GM18505 (cell line): ENCODE results near the gene KLHL5.
"Not testable (repeated sequence)": the region's sequence is repeated elsewhere in the genome, so short reads cannot be mapped to it uniquely, and the experiment has no call there.

ENCODE experiments used
- ATAC-seq: cut with Tn5 transposase; IDR thresholded peaks from one replicate; pipeline ENCODE4 v1.9.1; 2021; ENCODE audit not compliant: unreplicated experiment
- POLR2A ChIP-seq: IDR thresholded peaks from 4 replicates; pipeline ENCODE4 v1.6.1; 2011; ENCODE audit warnings: borderline replicate concordance; ENCODE audit not compliant: insufficient read depth, insufficient read length; ENCODE audit errors: extremely low read depth

The KLHL5 gene, protein sequence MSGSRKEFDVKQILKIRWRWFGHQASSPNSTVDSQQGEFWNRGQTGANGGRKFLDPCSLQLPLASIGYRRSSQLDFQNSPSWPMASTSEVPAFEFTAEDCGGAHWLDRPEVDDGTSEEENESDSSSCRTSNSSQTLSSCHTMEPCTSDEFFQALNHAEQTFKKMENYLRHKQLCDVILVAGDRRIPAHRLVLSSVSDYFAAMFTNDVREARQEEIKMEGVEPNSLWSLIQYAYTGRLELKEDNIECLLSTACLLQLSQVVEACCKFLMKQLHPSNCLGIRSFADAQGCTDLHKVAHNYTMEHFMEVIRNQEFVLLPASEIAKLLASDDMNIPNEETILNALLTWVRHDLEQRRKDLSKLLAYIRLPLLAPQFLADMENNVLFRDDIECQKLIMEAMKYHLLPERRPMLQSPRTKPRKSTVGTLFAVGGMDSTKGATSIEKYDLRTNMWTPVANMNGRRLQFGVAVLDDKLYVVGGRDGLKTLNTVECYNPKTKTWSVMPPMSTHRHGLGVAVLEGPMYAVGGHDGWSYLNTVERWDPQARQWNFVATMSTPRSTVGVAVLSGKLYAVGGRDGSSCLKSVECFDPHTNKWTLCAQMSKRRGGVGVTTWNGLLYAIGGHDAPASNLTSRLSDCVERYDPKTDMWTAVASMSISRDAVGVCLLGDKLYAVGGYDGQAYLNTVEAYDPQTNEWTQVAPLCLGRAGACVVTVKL

DNA sequence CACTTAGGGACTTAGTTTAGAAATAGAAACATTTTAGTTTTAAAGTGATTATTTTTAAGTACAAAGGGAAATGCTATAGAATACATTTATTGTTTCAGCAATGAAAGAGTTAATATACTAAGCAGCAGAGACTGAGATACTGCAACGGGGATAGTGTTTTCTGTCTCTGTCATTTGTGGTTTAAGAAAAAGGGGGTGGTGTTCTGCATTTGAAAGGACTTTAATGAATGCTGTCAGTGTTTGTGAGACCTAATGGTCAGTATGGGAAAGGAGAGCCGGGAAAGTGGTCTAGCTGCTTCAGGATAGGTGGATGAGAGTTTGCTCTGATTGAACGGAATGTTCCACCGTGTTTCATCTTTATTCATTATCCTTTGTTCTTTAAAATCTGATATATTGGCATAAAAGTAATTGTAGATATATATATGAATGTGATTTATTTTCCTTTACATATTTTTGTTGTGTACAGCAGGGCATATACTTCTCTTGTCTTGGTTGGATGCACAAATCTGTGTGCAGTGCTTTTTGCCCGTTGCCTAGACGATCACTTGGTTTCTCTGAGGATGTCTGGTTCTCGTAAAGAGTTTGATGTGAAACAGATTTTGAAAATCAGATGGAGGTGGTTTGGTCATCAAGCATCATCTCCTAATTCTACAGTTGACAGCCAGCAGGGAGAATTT is at the start of gene KLHL5:
Gene KLHL5, plus strand, starts transcription at position 139 of the 676 bp plus-strand sequence. Its CDS starts 421 bp downstream, at position 560.
- ATAC-seq, result no peak
- TF ChIP-seq POLR2A, result no peak

DNA sequence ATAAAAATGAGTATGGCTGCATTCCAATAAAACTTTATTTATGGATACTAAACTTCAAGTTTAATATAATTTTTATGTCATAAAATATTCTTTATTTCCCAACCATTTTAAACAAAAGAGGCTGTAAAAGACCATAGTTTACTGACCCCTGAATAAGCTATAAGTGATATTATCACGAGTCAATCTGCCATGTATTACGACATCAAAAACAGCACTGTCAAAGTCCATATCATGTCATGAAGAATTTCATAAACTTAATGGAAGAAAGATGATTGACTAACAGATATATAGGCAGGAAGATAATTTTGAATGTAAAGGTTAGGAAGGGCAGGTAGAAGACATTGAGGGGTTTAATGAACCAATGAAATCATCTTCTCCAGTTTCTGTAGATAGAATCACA is 48.0 kb upstream of the KLHL5 start:
- no peak for ATAC-seq
- TF ChIP-seq POLR2A, result no peak

DNA sequence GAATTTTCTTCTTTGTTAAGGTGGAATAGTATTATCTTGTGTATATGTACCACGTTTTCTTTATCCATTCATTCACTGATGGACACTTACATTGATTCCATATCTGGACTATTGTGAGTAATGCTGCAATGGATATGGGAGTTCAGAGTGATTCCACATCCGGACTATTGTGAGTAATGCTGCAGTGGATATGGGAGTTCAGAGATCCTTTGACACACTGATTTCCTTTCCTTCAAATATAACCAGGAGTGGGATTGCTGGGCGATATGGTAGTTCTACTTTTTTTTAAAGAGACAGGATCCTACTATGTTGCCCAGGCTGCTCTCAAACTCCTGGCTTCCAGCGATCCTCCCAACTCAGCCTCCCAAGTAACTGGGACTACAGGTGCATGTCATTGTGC is 41.9 kb upstream of the KLHL5 start:
- no peak for TF ChIP-seq POLR2A
- no peak for ATAC-seq

DNA sequence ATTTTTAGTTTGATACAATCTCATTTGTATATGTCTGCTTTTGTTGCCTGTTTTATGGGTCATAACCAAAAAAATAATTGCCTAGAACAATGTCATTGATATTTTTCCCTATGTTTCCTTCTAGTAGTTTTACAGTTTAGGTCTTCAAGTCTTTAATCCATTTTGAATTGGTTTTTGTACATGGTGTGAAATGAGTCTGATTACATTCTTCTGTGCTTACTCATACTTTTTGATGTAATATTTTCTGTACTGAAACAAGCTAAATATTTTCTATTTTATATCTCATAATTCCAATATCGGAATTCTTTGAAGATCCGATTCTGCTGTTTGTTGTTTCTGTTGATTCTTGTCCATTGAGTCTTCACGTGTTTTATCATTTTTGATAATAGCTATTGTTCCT is 40.4 kb upstream of the KLHL5 start:
- no peak for ATAC-seq
- TF ChIP-seq POLR2A, result no peak

DNA sequence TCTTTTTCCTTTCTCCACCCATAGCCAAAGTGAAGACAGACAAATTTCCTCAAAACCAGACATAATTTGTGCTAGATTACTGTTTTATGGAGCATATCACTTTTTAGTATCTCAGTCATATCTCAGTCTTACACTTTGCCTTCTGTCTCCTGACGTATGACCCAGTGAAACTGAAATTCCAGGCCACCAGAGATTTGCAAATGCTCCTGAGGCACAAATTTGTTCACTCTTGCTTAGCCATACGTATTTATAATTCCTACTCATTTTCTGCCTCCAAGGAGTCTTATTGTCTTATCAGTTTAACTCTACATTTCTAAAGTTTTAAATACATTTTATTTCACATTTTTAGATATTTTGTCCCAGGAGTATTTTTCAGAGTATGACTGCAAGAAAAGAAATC is 39.8 kb upstream of the KLHL5 start:
- no peak for TF ChIP-seq POLR2A
- no peak for ATAC-seq

DNA sequence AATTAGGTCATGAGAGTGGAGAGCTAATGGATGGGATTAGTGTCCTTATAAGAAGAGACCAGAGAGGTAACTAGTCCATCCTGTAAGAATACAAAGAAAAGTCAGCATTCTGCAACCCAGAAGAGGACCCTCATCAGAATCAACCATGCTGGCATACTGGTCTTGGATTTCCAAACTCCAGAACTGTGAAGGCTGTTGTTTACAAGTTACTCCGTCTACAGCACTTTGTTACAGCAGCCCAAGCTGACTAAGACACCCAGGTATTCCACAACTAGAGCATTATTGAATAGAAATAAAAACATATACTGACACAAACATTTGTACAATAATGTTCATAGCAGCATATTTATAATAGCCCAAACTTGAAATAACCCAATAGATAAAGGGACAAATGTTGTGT is 39.0 kb upstream of the KLHL5 start:
- no peak for ATAC-seq
- no peak for TF ChIP-seq POLR2A

DNA sequence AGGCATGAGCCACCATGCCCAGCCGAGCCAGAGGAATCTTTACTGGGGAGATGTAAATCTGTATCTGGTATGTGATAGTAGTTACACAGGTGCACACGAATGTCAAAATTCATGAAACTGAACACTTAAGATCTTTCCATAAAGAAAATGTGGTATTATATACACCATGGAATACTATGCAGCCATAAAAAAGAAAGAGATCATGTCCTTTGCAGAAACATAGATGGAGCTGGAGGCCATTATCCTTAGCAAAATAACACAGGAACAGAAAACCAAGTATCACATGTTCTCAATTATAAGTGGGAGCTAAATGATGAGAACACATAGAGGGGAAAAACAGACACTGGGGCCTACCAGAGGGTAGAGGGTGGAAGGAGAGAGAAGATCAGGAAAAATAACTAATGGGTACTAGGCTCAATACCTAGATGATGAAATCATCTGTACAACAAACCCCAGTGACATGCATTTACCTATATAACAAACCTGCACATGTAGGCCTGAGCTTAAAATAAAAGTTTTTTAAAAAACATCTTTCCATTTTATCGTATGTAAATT is 37.6 kb upstream of the KLHL5 start:
- no peak for ATAC-seq
- no peak for TF ChIP-seq POLR2A

DNA sequence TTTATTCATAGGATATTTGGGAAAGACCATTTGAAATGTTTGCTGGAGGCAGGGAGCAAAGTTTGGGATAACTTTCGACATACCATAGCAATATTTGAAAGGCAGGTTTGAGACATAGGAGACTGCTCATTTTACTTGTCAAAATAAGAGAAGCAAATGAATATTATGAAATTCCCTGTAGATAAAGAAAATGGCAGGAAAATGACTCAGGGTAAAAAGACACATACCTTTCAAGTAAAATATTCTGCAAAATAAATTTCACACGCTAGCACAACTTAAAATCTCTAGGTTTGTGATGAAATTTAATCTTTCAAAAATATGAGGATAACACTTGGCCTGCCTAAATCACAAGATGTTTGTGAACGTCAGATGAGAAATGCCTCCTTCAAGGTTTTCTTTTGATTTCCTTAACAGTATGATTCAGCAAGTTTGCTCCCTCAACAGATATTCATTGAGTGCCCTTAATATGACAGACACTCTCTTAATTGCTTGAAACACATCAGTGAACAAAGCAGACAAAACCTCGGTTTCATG is 36.4 kb upstream of the KLHL5 start:
- ATAC-seq, result no peak
- no peak for TF ChIP-seq POLR2A

DNA sequence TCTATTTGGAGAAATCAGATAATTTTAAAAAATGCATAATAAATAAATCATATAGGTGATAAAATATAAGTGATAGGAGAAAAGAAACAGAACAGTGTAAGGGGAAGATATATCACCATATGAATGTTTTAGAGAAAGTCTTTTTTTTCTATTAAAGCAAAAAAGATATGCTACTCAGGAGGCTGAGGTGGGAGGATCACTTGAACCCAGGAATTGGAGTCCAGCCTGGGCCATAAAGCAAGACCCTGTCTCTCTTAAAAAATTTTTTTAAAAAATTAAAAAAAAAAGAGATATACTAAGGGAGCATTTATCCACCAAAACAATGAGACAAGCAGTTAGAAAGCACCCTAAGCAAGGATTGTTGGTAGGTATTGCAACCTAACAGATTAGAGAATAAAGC is 35.9 kb upstream of the KLHL5 start:
- ATAC-seq, result no peak
- no peak for TF ChIP-seq POLR2A

DNA sequence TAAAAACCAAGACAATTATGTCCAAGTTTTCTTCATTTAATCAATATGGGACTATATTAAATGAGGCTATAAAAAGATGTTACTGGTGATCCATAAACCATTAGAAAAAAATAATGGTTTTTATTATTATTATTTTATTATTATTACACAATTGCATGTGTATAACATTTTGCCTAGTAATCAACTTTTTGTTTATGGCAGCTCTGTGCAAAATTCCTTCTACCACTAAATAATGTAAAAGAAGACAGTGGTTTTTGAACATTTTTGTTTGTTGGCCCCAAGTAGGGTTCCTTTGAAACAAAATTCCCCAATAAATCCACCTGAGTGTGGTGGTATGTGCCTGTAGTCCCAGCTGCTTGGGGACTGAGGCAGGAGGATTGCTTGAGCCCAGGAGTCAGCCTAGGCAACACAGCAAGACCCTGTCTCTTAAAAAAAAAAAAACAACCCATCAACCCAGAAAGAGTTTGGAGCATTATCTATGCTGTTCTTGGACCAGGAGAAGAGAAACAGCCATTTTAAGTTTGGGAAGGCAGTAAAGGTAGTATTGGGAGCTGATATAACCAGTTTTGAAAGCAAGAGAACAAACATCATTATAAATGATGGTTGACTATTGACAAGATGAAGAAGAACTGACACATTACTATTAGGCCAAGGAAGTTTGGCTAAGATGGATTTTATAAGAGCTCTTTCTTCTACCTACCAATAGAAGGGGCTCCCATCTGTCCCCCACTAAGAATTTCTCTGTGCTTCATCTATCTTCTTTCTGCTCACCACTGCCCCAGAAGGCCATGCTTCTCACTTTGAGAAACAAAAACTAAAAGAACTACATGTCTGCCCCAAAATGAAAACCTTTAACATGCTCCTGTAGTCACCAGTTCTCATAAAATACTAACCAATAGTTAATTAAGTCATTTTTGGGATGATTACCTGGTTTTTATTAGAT is 32.0 kb upstream of the KLHL5 start:
- TF ChIP-seq POLR2A, result peak; percentile 29
- no peak for ATAC-seq

DNA sequence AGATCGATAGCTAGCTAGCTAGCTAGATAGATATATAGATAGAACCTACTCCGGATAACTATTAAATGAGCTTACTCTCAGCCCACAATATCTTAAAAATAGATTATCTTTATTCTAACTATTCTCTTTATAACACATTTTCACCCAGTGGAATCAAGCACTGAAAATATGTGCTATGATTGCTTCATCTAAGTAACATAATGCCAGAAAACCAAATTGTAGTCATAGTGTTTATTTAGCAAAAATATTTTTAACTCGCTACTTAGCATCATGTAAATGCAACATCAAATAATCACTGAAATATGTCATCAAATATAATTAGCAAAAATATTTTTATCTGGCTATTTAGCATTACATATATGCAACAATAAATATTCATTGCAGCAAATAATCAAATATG is 31.3 kb upstream of the KLHL5 start:
- no peak for ATAC-seq

DNA sequence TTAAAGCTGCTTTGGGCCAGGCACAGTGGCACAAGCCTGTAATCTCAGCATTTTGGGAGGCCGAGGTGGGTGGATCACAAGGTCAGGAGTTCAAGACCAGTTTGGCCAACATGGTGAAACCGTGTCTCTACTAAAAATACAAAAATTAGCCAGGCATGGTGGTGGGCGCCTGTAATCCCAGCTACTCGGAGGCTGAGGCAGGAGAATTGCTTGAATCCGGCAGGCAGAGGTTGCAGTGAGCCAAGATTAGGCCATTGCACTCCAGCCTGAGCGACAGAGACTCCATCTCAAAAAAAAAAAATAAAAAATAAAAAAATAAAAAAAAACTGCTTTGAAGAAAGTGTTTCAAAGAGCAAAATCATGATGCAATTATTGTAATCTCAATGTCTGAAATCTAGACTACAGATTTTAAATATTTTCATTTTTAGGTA is 30.4 kb upstream of the KLHL5 start:
- not testable (repeated sequence) for ATAC-seq

More for the DNA sequence above, 31.3 kb upstream of the KLHL5 start:
- TF ChIP-seq POLR2A, result no peak

DNA sequence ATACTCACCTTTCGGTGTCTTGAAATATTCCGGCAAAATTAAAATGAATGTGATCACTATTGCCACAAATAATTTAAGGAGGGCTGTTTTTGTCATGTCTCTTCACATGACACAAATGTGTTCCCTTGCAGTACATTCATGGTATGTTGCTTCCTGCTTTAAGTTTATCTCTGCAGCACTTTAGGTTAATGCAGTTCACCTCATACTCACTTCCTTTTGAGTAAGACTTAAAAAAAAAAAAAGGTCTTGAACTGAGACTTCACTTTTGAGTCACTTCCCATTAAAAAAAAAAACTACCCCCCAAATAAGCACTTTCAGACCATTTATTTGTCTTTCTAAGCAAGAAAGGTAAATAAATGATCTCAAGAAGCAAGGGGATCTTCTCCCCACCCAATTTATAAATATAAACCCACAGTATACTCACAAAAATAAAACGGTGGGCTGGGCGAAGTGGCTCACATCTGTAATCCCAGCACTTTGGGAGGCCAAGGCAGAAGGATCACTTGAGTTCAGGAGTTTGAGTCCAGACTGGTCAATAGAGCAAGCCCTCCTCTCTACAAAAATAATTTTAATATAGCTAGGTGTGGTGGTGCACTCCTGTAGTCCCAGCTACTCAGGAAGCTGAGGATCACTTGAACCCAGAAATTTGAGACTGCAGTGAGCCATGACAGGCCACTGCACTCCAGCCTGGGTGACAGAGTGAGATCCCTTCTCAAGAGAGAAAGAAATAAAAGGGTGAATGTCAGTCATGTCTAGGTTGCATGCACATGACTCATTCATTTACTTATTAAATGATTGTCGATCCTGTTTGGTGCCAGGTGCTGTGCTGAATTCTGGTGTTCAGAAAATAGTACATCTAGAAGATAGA is 29.6 kb upstream of the KLHL5 start, which contains the start of gene TMEM156:
Gene TMEM156, minus strand, starts transcription at position 192 of the 868 bp plus-strand sequence. Its CDS starts 96 bp downstream, at position 96.
- peak; percentile 67 for TF ChIP-seq POLR2A
- peak; percentile 65 for ATAC-seq
